ENCODE results near the gene COL15A1.

COL15A1 gene

DNA sequence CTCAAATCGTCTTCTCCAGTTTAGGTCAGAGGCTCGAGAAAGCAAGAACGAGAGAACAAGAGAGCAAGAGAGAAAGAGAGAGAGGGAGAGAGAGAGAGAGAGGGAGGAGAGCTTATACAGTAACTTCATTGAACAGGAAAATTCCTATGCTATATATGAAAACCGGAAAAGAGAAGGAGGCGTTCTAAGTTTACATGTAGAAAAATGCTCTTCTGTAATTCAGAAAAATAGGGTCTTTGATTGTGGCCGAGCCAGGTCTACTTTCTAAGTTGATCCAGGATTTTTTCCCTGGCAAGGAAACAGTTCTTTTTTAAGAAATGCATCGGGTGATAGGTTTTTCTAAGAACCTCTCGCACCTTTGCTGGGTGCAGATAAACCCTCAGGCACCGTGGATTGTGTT lies 29.5 kb downstream of the COL15A1 start:
- DNase-seq (ENCODE audit: low read depth in 2 of 2) = no peak

DNA sequence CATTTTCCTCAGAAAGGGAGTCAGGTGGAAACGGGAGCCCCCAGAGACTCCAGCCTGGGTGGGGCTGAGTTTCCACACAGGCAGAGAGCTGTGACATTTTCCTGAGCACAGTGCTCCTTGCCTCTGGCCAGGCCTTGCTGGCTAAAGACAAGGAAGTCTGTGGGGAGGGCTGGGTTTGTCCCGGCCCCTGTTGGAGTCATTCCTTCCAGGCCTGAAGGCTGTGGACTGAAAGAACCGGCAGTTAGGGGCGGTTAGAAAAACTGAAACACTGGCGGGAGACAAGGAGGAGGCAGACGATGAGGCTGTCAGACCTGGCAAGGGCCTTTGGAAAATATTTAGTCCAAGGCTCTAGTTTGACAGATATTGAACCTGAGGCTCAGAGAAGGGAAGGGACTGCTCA lies 29.9 kb downstream of the COL15A1 start:
- no peak for DNase-seq (ENCODE audit: low read depth in 2 of 2)

DNA sequence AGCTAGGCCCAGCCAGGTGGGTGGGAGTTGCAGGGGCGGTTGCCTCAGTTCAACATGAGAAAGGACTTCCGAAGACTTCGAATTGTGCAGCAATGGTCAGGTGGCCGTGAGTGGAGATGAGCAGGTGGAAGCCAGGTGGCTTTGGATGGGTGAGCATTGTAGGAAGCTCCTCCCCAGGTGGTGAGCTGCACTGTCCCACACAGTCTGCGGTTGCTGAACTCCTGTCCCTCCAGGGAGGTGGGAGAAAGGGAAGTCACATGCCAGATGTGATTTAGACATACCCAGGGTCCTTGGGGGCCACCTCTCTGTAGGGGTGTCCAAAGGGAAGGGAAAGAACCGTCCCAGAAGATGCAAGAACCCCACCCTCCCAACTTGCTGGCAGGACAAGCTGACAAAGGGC lies 30.4 kb downstream of the COL15A1 start:
- no peak for DNase-seq (ENCODE audit: low read depth in 2 of 2)

DNA sequence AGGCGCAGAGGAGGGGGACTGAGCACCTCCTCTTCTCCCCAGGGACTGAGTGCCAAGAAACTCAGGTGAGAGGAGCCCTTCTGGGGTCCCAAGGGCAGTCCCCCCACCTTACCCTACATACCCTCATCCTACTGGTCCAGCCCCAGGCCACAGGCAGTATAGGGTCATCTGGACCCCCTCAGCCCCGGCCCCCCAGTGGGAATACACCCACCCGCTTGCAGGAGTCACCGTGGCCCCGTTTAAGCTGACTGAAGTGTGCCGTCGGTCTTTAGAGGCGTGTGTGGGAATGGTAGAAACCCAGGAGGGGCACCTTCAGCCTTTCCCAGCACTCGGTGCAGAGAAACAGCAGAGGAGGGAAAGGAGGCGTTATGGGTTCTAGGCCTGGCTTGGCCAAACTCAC lies 30.8 kb downstream of the COL15A1 start:
- no peak for DNase-seq (ENCODE audit: low read depth in 2 of 2)

DNA sequence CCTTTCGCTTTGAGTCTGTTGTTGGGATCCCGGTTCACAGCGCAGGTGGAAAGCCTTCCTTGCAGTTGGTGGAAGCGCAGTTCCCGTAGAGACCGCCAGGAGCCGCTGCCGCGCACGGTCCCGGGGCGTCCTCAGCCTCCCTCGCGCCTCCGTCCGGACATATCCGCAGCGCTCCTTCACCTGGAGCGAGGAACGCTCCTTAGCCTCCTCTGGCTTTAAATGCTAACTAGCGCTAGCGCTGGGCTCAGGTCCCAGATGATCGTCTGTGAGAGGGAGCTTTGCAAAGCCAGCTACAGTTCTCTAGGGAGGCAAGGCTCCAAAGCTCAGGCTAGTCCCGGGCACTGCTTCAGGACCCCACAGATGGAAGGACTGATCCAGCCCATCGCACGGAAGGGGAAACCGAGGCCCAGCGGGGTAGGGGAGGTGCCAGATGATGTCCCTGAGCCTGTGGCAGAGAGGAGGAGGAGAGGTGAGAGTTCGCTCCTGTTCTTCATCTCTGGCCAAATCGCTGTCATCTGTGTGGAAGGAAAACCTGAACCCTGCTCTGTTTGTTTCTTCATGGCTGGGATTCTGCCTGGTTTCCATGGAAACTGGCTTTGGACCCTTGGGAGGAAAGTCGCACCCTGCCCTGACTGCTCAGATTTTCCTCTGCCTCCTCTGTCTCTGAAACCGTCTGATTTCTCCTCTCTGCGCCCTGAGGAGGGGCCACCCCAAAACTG lies 31.4 kb downstream of the COL15A1 start:
- peak; percentile 40 to 80 for DNase-seq (ENCODE audit: low read depth in 2 of 2)

DNA sequence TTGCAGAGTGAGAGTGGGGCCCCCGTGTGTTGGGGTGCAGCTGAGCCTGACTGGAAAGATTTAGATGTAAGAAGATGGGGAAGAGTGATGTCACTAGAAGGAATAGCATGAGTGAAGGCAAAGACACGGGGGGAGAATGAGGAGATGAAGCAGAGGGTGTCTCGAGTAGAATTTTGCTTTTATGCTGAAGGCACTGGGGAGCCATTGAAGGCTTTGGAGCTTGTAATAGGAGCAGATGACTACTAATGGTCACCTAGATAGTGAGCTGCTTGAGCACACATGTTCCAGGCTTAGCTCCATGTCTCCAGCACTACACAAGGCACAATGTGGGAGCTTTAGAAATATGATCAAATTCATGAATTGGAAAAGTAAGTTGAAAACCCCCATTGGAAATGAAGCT lies 32.1 kb downstream of the COL15A1 start:
- DNase-seq (ENCODE audit: low read depth in 2 of 2) = no peak

DNA sequence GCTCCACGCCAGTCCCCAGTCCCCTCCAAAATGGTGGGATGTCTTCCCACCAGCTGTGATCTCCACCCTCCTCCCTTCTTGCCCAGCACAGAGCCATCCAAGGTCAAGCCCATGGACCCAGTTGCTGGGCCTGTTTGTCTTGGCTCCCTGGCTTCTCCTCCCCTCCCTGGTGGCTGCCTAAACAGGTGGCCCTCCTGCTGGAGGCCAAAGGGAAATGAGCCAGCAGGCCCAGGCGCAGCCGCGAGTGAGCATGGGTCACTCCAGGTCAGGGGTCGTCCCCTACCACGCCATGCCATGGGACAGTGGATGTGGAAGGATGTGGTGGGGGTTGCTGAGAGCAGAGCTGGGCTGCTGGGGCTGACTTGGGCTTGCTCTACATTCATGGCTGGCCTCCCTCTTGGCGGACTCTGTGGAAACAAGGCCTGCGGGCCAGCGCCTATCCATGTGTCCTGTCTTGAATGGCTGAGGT lies 33.6 kb downstream of the COL15A1 start:
- no peak for DNase-seq (ENCODE audit: low read depth in 2 of 2)

DNA sequence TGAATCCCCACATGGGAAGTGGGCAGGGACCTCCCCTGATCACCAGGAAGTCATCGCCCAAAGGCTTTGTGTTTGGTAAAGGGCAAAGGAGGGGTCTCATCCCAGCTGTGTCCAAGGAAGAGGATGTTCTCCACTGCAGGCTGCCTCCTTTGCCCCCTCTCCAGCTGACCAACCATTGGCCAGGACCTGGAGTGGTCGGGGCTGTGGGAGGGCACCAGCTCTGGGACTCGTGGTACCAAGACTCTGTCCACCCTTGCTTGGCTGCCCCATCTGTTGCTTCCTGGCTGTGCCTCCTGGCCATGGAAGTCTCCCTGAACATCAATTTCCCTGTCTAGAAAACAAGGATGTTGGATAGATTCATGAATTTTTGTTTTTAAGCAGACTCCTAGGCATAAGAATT lies 34.1 kb downstream of the COL15A1 start:
- no peak for DNase-seq (ENCODE audit: low read depth in 2 of 2)

DNA sequence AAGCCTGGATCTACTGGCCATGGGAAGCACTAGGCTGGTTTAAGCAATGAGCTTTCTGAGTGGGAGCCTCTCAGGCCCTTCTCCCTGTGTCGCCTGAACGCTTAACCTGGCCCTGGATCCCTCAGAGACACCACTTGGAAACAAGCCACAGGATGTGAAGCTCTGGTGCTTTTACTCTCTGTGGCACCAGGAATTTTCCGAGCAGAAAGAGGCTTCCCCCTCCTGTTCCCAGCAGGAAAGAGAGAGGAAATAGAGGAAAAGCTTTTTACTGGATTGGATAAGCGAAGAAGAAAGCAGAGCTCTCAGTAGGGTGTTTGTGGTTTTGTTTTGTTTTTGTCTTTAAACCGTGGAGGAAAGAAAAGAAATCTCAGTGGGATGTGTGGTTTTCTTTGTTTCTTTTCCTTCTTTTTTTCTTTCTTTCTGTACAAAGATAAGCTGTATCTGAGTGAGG lies 34.5 kb downstream of the COL15A1 start:
- DNase-seq (ENCODE audit: low read depth in 2 of 2) = no peak

DNA sequence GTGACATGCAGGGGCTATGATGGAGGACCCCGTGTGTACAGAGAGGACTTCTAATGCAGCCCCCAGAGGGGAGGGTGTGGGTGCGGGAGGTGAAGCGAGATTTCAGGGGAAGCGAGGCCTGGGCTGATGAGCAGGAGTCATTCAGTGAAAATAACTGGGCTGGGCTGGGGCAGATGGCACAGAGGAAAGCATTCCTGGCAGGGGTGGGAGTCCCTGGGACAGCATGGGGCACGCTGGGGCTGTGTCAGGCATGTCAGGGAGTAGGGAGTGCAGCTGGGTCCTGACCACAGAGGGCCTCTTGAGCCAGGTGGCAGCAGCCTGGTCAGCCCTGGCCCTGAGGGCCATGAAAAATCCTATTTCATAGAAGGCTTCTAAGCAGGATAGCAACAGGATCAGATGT lies 36.6 kb downstream of the COL15A1 start:
- DNase-seq (ENCODE audit: low read depth in 2 of 2) = no peak

DNA sequence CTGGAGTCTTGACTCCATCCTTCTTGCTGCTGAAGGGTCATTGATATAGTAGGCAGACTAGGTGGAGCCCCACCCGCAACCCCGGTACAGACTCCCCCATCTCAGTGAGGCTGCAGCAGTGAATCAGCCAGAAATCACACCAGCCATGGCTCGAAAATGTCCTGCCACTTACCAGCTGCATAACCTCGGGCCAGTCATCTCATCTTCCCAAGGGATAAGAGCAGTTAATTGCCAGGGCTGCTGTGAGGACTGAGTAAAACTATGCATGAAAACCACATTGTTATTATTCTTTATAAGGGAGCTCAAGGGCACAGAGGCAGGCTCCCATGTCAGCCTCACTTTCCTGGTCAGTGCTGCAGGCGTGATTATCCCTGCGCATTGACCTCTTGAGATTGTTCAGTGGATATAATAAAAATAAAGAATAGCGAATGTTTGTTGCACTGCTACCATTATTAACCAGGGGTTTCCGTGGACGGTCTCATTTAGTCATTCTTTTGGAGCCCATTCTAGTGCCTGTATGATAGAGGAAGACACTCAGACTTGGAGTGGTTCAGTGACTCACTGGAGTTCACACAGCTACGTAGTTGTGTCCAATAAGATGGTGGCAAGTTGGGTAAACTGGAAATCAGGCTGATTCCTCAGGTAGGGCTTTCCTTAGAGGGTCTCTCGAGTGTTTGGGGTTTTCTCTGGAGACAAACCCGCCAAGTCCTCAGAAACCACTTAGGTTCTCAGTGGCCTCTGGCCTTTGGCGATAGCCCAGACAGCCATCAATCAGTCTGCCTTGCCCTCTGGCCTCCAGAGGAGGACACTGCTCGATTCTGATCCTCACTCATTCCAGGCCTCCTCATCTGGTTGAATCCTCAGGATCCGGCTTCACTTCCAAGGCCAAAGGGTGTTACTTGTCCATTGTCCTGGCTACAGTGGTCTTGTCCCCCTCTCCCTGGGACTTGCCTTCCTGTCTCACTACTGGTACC lies 39.9 kb downstream of the COL15A1 start:
- DNase-seq (ENCODE audit: low read depth in 2 of 2) = no peak

DNA sequence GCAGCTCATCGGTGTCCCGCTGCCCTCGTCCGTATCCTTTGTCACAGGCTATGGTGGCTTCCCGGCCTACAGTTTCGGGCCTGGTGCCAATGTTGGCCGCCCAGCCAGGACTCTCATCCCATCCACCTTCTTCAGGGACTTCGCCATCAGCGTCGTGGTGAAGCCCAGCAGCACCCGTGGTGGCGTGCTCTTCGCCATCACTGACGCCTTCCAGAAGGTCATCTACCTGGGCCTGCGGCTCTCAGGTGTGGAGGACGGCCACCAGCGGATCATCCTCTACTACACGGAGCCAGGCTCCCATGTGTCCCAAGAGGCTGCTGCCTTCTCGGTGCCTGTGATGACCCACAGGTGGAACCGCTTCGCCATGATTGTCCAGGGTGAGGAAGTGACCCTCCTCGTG lies 41.9 kb downstream of the COL15A1 start:
- DNase-seq (ENCODE audit: low read depth in 2 of 2) = no peak

DNA sequence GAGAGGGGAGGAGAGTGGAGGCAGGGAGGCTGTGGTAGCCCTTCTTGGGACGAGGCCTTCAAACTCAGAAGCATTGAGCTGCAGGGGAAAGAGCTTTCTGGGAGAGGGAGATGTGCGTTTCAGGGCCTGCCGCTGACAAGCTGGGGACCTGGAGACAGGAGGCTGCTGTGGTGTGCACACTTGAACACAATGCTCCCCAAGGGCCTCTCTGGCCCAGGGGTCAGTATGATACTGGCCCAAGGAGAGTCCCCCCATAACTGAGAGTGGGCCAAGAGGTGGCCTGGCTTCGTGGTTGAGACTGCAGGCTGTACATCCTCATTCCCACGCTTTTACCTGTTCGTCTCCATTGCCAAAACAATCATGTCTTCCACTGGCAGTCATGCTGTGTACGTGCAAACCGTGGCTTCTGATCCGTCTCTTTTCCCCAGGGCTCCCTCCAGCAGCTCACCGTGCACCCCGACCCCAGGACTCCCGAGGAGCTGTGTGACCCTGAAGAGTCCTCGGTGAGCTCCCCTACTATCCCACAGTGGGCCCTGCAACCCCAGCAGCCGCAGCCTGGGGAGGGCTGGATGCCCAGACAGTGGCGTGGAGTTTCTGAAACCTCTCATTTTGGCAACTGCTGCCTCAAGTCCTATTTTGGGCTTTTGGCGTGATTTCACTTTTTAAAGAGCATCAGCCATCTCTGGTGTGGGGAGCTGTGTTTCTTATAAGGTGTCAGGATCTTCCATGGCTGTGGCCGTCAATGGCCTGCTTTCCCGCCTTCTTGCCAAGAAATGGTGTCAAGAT lies 43.4 kb downstream of the COL15A1 start:
- DNase-seq (ENCODE audit: low read depth in 2 of 2) = no peak

DNA sequence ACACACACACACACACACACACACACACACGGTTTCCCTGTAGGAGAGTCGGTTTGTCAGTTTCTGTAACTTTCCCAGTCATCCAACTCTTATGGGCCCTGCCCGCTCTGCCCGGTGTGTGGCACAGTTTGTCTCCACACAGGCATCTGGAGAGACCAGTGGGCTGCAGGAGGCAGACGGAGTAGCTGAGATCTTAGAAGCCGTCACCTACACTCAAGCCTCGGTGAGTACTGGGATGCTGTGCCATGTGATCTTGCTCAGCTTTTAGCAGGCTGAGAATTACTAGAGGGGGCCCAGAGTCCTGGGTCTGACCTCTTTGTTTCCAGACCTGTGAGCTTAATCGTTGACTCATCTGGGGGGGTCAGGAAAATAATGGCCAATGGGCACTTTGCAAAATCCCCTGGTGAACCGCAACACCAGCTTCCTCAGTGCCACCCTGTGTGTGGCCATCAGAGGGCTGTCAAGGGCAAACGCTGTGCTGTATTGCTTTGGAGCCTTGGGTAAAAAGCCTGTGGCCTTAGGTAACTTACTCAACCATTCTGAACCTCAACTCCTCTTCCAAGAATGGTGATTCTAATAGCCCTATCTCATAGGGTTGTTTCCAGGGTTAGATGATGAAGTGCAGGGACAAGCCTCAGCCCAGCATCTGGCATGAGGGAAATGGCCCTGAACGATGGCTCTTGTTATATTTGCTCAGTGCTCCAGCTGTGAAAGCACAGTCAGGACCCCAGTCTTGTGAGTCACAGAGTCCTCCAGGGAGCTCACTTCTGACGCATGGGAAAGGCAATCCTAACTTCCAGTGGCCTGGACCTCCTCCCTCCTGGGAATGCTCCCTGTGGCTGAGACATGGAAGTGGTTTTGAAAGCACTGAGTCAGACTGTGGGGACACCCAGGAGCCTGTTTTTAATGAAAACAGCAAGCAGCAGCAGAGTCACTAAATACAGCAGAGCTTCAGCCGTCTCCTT lies 45.6 kb downstream of the COL15A1 start:
- DNase-seq (ENCODE audit: low read depth in 2 of 2) = no peak

DNA sequence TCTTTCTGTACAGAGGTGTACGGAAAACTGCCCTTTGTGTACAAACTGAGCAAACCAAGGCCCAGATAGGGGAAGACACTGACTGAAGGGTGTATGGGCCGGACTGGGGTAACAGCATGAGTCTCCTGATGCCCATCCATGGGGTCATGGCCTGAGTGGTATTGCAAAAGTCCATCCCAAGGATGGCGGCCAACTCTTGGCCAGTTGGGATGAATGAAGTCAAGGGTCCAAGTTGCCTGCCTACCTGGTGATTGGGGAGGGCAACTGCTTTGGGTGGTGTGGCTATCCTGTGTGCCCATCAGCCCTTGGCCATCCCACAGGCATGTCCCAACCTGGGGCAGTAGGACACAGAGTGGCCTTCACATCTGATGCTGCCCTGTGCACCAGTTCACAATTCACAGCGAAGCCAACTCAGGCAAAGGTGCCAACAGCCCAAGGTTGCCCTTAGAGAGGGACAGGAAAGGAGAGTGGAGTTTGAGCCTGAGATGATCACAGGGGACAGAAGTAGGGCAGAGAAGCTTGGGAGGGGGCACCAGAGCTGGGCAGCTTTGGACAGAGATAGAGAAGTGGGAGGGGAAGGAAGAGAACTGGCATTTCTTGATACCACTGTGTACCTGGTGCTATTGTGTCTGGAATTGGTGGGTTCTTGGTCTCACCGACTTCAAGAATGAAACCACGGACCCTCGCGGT lies 46.6 kb downstream of the COL15A1 start:
- no peak for DNase-seq (ENCODE audit: low read depth in 2 of 2)

DNA sequence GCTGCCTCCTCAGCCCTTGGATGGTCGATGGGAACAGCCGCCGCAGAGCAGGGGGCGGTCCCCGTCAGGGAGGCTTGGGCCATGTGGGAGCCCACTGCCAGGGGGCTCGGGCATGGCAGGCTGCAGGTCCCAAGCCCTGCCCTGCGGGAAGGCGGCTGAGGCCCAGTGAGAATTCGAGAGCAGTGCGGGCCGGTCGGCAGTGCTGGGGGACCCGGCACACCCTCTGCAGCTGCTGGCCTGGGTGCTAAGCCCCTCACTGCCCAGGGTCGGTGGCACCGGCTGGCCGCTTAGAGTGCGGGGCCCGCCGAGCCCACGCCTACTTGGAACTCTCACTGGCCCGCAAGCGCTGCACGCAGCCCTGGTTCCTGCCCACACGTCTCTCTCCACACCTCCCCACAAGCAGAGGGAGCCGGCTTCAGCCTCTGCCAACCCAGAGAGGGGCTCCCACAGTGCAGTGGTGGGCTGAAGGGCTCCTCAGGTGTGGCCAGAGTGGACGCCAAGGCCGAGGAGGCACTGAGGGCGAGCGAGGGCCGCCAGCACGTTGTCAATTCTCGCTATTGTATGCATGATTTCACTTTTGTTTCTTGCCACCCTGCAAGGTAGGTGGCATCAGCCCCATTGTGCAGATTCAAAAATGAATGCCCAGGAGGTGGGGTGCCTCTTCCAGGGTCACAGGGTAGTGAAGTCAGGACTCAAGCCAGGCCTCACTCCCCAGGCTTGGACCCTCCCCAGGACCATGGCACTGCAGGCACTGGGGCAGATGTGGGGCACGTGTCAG lies 48.6 kb downstream of the COL15A1 start:
- no peak for DNase-seq (ENCODE audit: low read depth in 2 of 2)

DNA sequence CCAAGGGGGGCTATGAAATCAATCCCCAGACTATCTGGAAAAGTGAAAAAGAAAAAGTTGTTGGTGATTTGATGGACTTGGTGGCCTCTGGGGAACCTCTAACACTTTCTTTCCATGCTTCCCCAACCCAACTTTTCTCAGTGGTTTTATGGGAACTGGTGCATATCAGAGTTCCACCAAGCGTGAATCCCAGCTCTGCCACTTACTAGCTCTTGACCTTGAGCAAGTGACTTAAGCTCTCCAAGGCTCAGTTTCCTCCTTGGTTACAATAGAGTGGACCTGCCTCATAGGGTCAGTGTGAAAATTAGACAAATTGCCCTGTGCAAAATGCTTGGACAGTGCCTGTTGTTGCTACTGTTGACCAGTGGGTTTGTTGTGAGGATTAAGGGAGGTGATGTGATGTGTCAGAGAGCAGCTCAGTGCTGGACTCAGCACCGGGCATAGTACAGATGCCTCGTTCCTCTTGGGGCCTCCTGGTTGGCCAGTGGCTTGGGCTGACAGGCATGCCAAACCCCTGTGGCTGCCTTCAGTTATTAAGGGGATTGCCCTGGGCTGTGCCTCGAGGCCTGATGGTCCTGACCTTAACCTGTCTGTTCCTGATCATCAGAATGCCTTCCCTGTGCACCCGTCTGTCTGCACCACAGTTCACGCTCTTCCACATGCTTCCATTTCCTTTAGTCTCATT lies 49.3 kb downstream of the COL15A1 start:
- DNase-seq (ENCODE audit: low read depth in 2 of 2) = no peak

DNA sequence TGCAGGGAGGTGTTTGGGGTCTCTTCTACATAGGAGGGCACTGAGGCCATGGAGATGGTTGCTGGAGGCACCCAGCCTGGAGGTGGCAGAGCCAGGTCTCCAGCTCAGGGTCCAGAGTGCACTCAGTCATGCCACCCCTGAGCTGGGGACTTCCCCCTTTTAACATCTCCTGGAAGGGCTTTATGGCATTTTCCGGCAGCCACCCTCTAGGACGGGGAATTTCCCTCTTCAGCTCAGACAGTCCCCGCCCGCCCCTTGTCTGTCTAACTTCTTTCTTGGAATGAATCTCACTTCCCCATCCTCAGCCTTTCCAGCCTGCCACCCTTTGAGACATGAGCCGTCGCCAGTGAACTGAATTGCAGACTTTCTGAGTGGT lies 49.9 kb downstream of the COL15A1 start:
- no peak for DNase-seq (ENCODE audit: low read depth in 2 of 2)
